Measurements from ENCODE around the gene HSD11B1.

- no peak for TF ChIP-seq CTCF (IDR thresholded peaks at IDR 0.05)
- no peak for TF ChIP-seq POLR2A (IDR thresholded peaks at IDR 0.05)
These were observed 78.7 kb downstream of the HSD11B1 start for GRCh38 chr1:209783386-209783785.

All from testis (tissue), 2 donors.